ENCODE results near the gene NOVA2.

The NOVA2 gene

GRCh38 chr19:45962021-45962420 is 11.6 kb downstream of the NOVA2 start:
- no peak for DNase-seq (ENCODE audit: low spot score)

GRCh38 chr19:45960595-45961235 is 12.9 kb downstream of the NOVA2 start:
- no peak for DNase-seq (ENCODE audit: low spot score)

GRCh38 chr19:45959517-45960025 is 14.1 kb downstream of the NOVA2 start:
- no peak for DNase-seq (ENCODE audit: low spot score)

- no peak for DNase-seq (ENCODE audit: low spot score)
Observed at GRCh38 chr19:45958769-45959516, 14.7 kb downstream of the NOVA2 start.

- DNase-seq (ENCODE audit: low spot score): no peak
Observed at GRCh38 chr19:45958320-45958719, 15.3 kb downstream of the NOVA2 start.

GRCh38 chr19:45955905-45956608 is 17.6 kb downstream of the NOVA2 start:
- peak; percentile 94 for DNase-seq (ENCODE audit: low spot score)

- DNase-seq (ENCODE audit: low spot score): peak; percentile 58
Observed at GRCh38 chr19:45954156-45954555, 19.5 kb downstream of the NOVA2 start.

- no peak for DNase-seq (ENCODE audit: low spot score)
Observed at GRCh38 chr19:45953676-45954075, 20.0 kb downstream of the NOVA2 start.

- DNase-seq (ENCODE audit: low spot score): no peak
Observed at GRCh38 chr19:45952686-45953505, 20.8 kb downstream of the NOVA2 start.

- no peak for DNase-seq (ENCODE audit: low spot score)
Observed at GRCh38 chr19:45952341-45952685, 21.4 kb downstream of the NOVA2 start.

- no peak for DNase-seq (ENCODE audit: low spot score)
Observed at GRCh38 chr19:45947926-45948325, 25.7 kb downstream of the NOVA2 start.

GRCh38 chr19:45940515-45940805 is 33.2 kb downstream of the NOVA2 start:
- no peak for DNase-seq (ENCODE audit: low spot score)

GRCh38 chr19:45939792-45940514 is 33.7 kb downstream of the NOVA2 start:
- no peak for DNase-seq (ENCODE audit: low spot score)

- DNase-seq (ENCODE audit: low spot score): no peak
Observed at GRCh38 chr19:45938733-45939319, 34.8 kb downstream of the NOVA2 start.

- no peak for DNase-seq (ENCODE audit: low spot score)
Observed at GRCh38 chr19:45935267-45935666, 38.4 kb downstream of the NOVA2 start.

- no peak for DNase-seq (ENCODE audit: low spot score)
Observed at GRCh38 chr19:45934551-45935230, 39.0 kb downstream of the NOVA2 start.

GRCh38 chr19:45933759-45934158 is 39.9 kb downstream of the NOVA2 start:
- DNase-seq (ENCODE audit: low spot score): no peak

- DNase-seq (ENCODE audit: low spot score): no peak
Observed at GRCh38 chr19:45931055-45931454, 42.6 kb downstream of the NOVA2 start.

- DNase-seq (ENCODE audit: low spot score): no peak
Observed at GRCh38 chr19:45929247-45929646, 44.4 kb downstream of the NOVA2 start.

- peak; percentile 92 for DNase-seq (ENCODE audit: low spot score)
Observed at GRCh38 chr19:45927565-45928261, 46.0 kb downstream of the NOVA2 start.
